ENCODE results near the gene FSTL3.

FSTL3 gene

GRCh38 chr19:687569-688166 is 11.5 kb downstream of the FSTL3 start:
- no peaks in the 10 kb centered on the region for H3K36me3 ChIP-seq (ENCODE audit: control insufficient read depth, low read length)
- no peak overlapping the region for H3K27ac ChIP-seq (ENCODE audit: low read depth, low read length)
- no peaks in the 10 kb centered on the region for H4K20me1 ChIP-seq (ENCODE audit: control insufficient read depth, insufficient read depth, low read depth, low read length)
- no peaks in the 10 kb centered on the region for H3K9me3 ChIP-seq (ENCODE audit: control insufficient read depth, insufficient read depth, low read length)
- no peaks in the 10 kb centered on the region for H3K79me2 ChIP-seq (ENCODE audit: control insufficient read depth, low read length)
- H3K4me1 ChIP-seq (ENCODE audit: control insufficient read depth, low read length): no peaks in the 10 kb centered on the region
- H3F3A ChIP-seq (ENCODE audit: control insufficient read depth, insufficient read depth): no peaks in the 10 kb centered on the region
- TF ChIP-seq, protein P1, sequence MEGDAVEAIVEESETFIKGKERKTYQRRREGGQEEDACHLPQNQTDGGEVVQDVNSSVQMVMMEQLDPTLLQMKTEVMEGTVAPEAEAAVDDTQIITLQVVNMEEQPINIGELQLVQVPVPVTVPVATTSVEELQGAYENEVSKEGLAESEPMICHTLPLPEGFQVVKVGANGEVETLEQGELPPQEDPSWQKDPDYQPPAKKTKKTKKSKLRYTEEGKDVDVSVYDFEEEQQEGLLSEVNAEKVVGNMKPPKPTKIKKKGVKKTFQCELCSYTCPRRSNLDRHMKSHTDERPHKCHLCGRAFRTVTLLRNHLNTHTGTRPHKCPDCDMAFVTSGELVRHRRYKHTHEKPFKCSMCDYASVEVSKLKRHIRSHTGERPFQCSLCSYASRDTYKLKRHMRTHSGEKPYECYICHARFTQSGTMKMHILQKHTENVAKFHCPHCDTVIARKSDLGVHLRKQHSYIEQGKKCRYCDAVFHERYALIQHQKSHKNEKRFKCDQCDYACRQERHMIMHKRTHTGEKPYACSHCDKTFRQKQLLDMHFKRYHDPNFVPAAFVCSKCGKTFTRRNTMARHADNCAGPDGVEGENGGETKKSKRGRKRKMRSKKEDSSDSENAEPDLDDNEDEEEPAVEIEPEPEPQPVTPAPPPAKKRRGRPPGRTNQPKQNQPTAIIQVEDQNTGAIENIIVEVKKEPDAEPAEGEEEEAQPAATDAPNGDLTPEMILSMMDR (IDR thresholded peaks at IDR 0.05; ENCODE audit: low read depth, low read length, poor library complexity, severe bottlenecking): no peak
- no peak for TF ChIP-seq EZH2phosphoT487 (IDR thresholded peaks at IDR 0.05; ENCODE audit: borderline replicate concordance, low read length)
- H3K4me2 ChIP-seq (ENCODE audit: low read length): no peak overlapping the region
- H3K27me3 ChIP-seq (ENCODE audit: control insufficient read depth, low read length): no peaks in the 10 kb centered on the region
- no peak overlapping the region for H3K4me3 ChIP-seq (ENCODE audit: low read length)
- no peaks in the 10 kb centered on the region for H3K9me2 ChIP-seq (replicated peaks; ENCODE audit: control insufficient read depth, low read length)

DNA sequence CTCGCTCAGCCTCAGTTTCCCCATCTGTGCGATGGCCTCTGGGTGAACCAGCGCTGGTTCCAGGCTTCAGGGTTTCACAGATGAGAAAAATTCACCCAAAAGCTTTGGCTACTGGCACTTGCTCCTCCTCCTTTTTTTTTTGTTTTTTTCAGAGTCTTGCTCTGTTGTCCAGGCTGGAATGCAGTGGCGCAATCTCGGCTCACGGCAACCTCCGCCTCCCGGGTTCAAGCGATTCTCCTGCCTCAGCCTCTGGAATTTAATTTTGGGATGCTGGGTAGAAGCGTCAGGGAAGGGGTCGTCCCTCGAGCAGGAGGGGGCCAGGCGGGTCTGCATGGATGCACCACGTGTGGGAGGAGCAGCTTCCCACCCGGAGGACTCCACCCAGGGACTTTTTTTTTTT is 12.0 kb downstream of the FSTL3 start:
- Histone ChIP-seq H3K36me3 (ENCODE audit: control insufficient read depth, low read length) (no peaks in the 10 kb centered on the region), H3K27ac (ENCODE audit: low read depth, low read length) (no peak overlapping the region), H3K4me2 (ENCODE audit: low read length) (no peak overlapping the region), H3K27me3 (ENCODE audit: control insufficient read depth, low read length) (no peaks in the 10 kb centered on the region), H3K79me2 (ENCODE audit: control insufficient read depth, low read length) (no peaks in the 10 kb centered on the region), H3F3A (ENCODE audit: control insufficient read depth, insufficient read depth) (no peaks in the 10 kb centered on the region), H3K9me2 (replicated peaks; ENCODE audit: control insufficient read depth, low read length) (no peaks in the 10 kb centered on the region), H3K4me1 (ENCODE audit: control insufficient read depth, low read length) (no peaks in the 10 kb centered on the region), H3K4me3 (ENCODE audit: low read length) (no peak overlapping the region), H3K9me3 (ENCODE audit: control insufficient read depth, insufficient read depth, low read length) (no peaks in the 10 kb centered on the region), H4K20me1 (ENCODE audit: control insufficient read depth, insufficient read depth, low read depth, low read length) (no peaks in the 10 kb centered on the region)
- TF ChIP-seq, protein P1 (IDR thresholded peaks at IDR 0.05; ENCODE audit: low read depth, low read length, poor library complexity, severe bottlenecking): no peak
- no peak for TF ChIP-seq EZH2phosphoT487 (IDR thresholded peaks at IDR 0.05; ENCODE audit: borderline replicate concordance, low read length)

DNA sequence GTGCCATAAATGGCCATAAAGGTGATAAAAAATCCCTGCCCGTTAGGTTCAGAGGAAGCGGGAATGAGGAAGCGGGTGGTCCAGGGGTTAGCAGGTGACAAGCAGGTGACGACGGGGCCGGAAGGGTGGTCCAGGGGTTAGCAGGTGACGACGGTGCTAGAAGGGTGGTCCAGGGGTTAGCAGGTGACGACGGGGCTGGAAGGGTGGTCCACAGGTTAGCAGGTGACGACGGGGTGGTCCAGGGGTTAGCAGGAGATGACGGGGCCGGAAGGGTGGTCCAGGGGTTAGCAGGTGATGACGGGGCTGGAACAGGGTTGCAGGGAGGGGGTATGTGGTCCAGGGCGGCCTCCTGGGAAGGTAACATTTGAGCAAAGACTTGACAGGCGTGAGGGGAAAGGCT is 12.8 kb downstream of the FSTL3 start:
- H3K36me3 ChIP-seq (ENCODE audit: control insufficient read depth, low read length): no peaks in the 10 kb centered on the region
- TF ChIP-seq, protein P1 (IDR thresholded peaks at IDR 0.05; ENCODE audit: low read depth, low read length, poor library complexity, severe bottlenecking): no peak
- no peak for TF ChIP-seq EZH2phosphoT487 (IDR thresholded peaks at IDR 0.05; ENCODE audit: borderline replicate concordance, low read length)
- H3K9me2 ChIP-seq (replicated peaks; ENCODE audit: control insufficient read depth, low read length): no peaks in the 10 kb centered on the region
- no peak overlapping the region for H3K4me3 ChIP-seq (ENCODE audit: low read length)
- no peak overlapping the region for H3K4me2 ChIP-seq (ENCODE audit: low read length)
- H4K20me1 ChIP-seq (ENCODE audit: control insufficient read depth, insufficient read depth, low read depth, low read length): no peaks in the 10 kb centered on the region
- no peak overlapping the region for H3K27ac ChIP-seq (ENCODE audit: low read depth, low read length)
- no peaks in the 10 kb centered on the region for H3F3A ChIP-seq (ENCODE audit: control insufficient read depth, insufficient read depth)
- no peaks in the 10 kb centered on the region for H3K4me1 ChIP-seq (ENCODE audit: control insufficient read depth, low read length)
- no peaks in the 10 kb centered on the region for H3K79me2 ChIP-seq (ENCODE audit: control insufficient read depth, low read length)
- H3K27me3 ChIP-seq (ENCODE audit: control insufficient read depth, low read length): no peaks in the 10 kb centered on the region
- H3K9me3 ChIP-seq (ENCODE audit: control insufficient read depth, insufficient read depth, low read length): no peaks in the 10 kb centered on the region

Data from DOHH2 (cell line).